HEK293 (cell line): ENCODE measurements around the gene GCAT.

Experiments used
- CTCF ChIA-PET: fragments of 350-600 bp; formaldehyde crosslinking; extraction: SDS; loops from one replicate; lab custom pipeline; 2021; ENCODE audit warnings: antibody characterized with exemption; lab: Yijun Ruan, JAX
- POLR2A ChIA-PET: fragments of 300-600 bp; formaldehyde crosslinking; extraction: SDS; loops from one replicate; lab custom pipeline; 2020; ENCODE audit warnings: antibody characterized with exemption, inconsistent platforms; lab: Yijun Ruan, JAX
- H3K27ac ChIP-seq: fragments of 200-500 bp; sonication (Bioruptor generic); 2 replicates; pipeline ENCODE4 v1.5.1; 2014; ENCODE audit warnings: low read depth, low read length, control low read depth, inconsistent platforms; ENCODE audit errors: extremely low read depth
- H3K36me3 ChIP-seq, 2 experiments: fragments of 200-500 bp in 1 of 2; sonication (Bioruptor generic) in 1 of 2; 1 replicate in 1 of 2; 2 replicates in 1 of 2; pipeline ENCODE4 v1.5.1; 2014 to 2017; ENCODE audit warnings: inconsistent platforms in 2 of 2, low read length in 2 of 2; ENCODE audit not compliant: control insufficient read depth in 2 of 2, insufficient read depth in 1 of 2
- H3K4me1 ChIP-seq: fragments of 200-500 bp; sonication (Bioruptor generic); 2 replicates; pipeline ENCODE4 v1.5.1; 2014; ENCODE audit warnings: mild to moderate bottlenecking, low read length, inconsistent platforms; ENCODE audit not compliant: control insufficient read depth, insufficient read depth
- H3K4me3 ChIP-seq: 2 replicates; pipeline ENCODE4 v1.5.1; 2011; ENCODE audit warnings: low read depth, mild to moderate bottlenecking, control low read depth, low read length, moderate library complexity
- H3K9me3 ChIP-seq: fragments of 200-500 bp; sonication (Bioruptor generic); 2 replicates; pipeline ENCODE4 v1.5.1; 2014; ENCODE audit warnings: low read depth, low read length, inconsistent platforms; ENCODE audit not compliant: control insufficient read depth, insufficient read depth
- GLIS1 ChIP-seq: fragments of 450-650 bp; formaldehyde crosslinking; IDR thresholded peaks from 2 replicates; pipeline ENCODE4 v1.5.1; 2016; ENCODE audit warnings: missing biosample characterization, missing genetic modification characterization
- OVOL3 ChIP-seq: fragments of 450-650 bp; formaldehyde crosslinking; IDR thresholded peaks from 2 replicates; pipeline ENCODE4 v1.5.1; 2016; ENCODE audit warnings: missing biosample characterization, missing genetic modification characterization
- PRDM2 ChIP-seq: fragments of 450-650 bp; formaldehyde crosslinking; IDR thresholded peaks from 2 replicates; pipeline ENCODE4 v1.5.1; 2016; ENCODE audit warnings: missing biosample characterization, missing genetic modification characterization, borderline replicate concordance
- REST ChIP-seq: fragments of 450-650 bp; formaldehyde crosslinking; IDR thresholded peaks from 2 replicates; pipeline ENCODE4 v1.5.1; 2016; ENCODE audit warnings: missing biosample characterization, missing genetic modification characterization
- SCRT2 ChIP-seq: fragments of 450-650 bp; formaldehyde crosslinking; IDR thresholded peaks from 2 replicates; pipeline ENCODE4 v1.5.1; 2016; ENCODE audit warnings: missing biosample characterization, missing genetic modification characterization
- SP3 ChIP-seq: fragments of 450-650 bp; formaldehyde crosslinking; IDR thresholded peaks from 2 replicates; pipeline ENCODE4 v1.5.1; 2016; ENCODE audit warnings: missing biosample characterization, missing genetic modification characterization
- SP7 ChIP-seq: fragments of 450-650 bp; formaldehyde crosslinking; IDR thresholded peaks from 2 replicates; pipeline ENCODE4 v1.5.1; 2016; ENCODE audit warnings: missing biosample characterization, missing genetic modification characterization
- ZBTB17 ChIP-seq: fragments of 450-650 bp; formaldehyde crosslinking; IDR thresholded peaks from 2 replicates; pipeline ENCODE4 v1.5.1; 2016; ENCODE audit warnings: missing biosample characterization, missing genetic modification characterization
- ZEB2 ChIP-seq: fragments of 450-650 bp; formaldehyde crosslinking; IDR thresholded peaks from 2 replicates; pipeline ENCODE4 v1.5.1; 2016; ENCODE audit warnings: missing biosample characterization, missing genetic modification characterization
- ZNF157 ChIP-seq: fragments of 450-650 bp; formaldehyde crosslinking; IDR thresholded peaks from 2 replicates; pipeline ENCODE4 v1.5.1; 2016; ENCODE audit warnings: missing biosample characterization, missing genetic modification characterization
- ZNF16 ChIP-seq: fragments of 450-650 bp; formaldehyde crosslinking; IDR thresholded peaks from 2 replicates; pipeline ENCODE4 v1.5.1; 2016; ENCODE audit warnings: low read depth, missing biosample characterization, missing genetic modification characterization
- ZNF223 ChIP-seq: fragments of 450-650 bp; formaldehyde crosslinking; IDR thresholded peaks from 2 replicates; pipeline ENCODE4 v1.5.1; 2016; ENCODE audit warnings: missing biosample characterization, missing genetic modification characterization
- ZNF24 ChIP-seq: fragments of 450-650 bp; formaldehyde crosslinking; IDR thresholded peaks from 2 replicates; pipeline ENCODE4 v1.5.1; 2016; ENCODE audit warnings: missing biosample characterization, missing genetic modification characterization
- ZNF335 ChIP-seq: fragments of 450-650 bp; formaldehyde crosslinking; conservative IDR thresholded peaks from 2 replicates; pipeline ENCODE4 v1.5.1; 2016; ENCODE audit warnings: missing biosample characterization, missing genetic modification characterization
- ZNF423 ChIP-seq: fragments of 450-650 bp; formaldehyde crosslinking; IDR thresholded peaks from 2 replicates; pipeline ENCODE4 v1.5.1; 2016; ENCODE audit warnings: missing biosample characterization, missing genetic modification characterization
- ZNF501 ChIP-seq: fragments of 450-650 bp; formaldehyde crosslinking; IDR thresholded peaks from 2 replicates; pipeline ENCODE4 v1.5.1; 2016; ENCODE audit warnings: missing biosample characterization, missing genetic modification characterization
- ZNF514 ChIP-seq: fragments of 450-650 bp; formaldehyde crosslinking; IDR thresholded peaks from 2 replicates; pipeline ENCODE4 v1.5.1; 2016; ENCODE audit warnings: missing biosample characterization, missing genetic modification characterization
- ZNF548 ChIP-seq: fragments of 450-650 bp; formaldehyde crosslinking; IDR thresholded peaks from 2 replicates; pipeline ENCODE4 v1.5.1; 2016; ENCODE audit warnings: missing biosample characterization, missing genetic modification characterization
- ZNF549 ChIP-seq: fragments of 450-650 bp; IDR thresholded peaks from 2 replicates; pipeline ENCODE4 v1.5.1; 2018; ENCODE audit warnings: missing biosample characterization, missing genetic modification characterization, mild to moderate bottlenecking, inconsistent platforms, moderate library complexity
- ZNF555 ChIP-seq: fragments of 450-650 bp; formaldehyde crosslinking; conservative IDR thresholded peaks from 2 replicates; pipeline ENCODE4 v1.5.1; 2017; ENCODE audit warnings: missing biosample characterization, mild to moderate bottlenecking, missing genetic modification characterization, inconsistent platforms
- ZNF768 ChIP-seq: fragments of 450-650 bp; formaldehyde crosslinking; IDR thresholded peaks from 2 replicates; pipeline ENCODE4 v1.5.1; 2018; ENCODE audit warnings: missing biosample characterization, mild to moderate bottlenecking, missing genetic modification characterization
- ZNF785 ChIP-seq: fragments of 450-650 bp; formaldehyde crosslinking; IDR thresholded peaks from 2 replicates; pipeline ENCODE4 v1.5.1; 2016; ENCODE audit warnings: missing biosample characterization, missing genetic modification characterization
- ZNF791 ChIP-seq: fragments of 450-650 bp; formaldehyde crosslinking; IDR thresholded peaks from 2 replicates; pipeline ENCODE4 v1.5.1; 2016; ENCODE audit warnings: missing biosample characterization, missing genetic modification characterization

GCAT gene

DNA sequence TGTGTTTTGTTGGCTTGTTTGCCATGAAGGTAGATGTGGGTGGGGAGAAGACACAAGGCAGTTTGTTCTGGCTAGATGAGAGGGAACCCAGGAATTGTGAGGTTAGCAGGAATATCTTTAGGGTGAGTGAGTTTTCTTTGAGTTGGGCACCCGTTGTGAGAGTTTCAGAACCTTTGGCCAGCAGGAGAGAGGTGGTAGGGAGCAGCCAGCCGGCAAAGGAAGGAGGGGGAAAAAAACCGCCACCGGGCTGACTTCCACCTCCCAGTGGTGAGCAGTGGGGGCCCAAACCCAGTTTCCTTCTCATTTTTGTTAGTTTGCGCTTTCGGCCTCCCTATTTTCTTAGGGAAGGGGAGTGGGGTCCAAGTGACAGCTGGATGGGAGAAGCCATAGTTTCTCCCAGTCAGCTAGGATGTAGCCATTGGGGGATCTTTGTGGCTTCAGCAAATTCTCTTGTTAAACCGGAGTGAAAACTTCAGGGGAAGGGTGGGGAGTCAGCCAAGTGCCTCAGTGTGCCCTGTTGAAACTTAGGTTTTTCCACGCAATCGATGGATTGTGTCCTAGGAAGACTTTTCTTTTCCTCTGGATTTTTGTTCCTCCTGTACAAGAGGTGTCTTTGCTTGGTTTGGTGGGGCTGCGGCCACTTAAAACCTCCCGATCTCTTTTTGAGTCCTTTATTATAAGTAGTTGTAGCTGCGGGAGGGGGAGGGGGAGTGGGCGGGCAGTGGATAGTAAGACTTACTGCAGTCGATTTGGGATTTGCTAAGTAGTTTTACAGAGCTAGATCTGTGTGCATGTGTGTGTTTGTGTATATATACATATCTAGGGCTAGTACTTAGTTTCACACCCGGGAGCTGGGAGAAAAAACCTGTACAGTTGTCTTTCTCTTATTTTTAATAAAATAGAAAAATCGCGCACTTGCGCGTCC is 1.1 kb upstream of the GCAT start (continued):
- TF ChIP-seq ZNF335 (tag by site-specific recombination) (no peak), ZNF555 (tag by site-specific recombination) (no peak), SP7 (no peak), ZNF768 (no peak), ZNF24 (tag by site-specific recombination) (no peak), GLIS1 (tag by site-specific recombination) (0 out of 2 replicates have a peak, but pooled peaks have one; percentile 14)

- H3K4me3 ChIP-seq, result peak overlapping the region; percentile 68
- H3K4me1 ChIP-seq, result peaks cover 6% of the 10 kb centered on the region; the same call in 1 of the 2 replicates
- H3K27ac ChIP-seq, result no peak overlapping the region; the same call in 1 of the 2 replicates
- peaks cover 0 to 5% of the 10 kb centered on the region in 2 experiments; a peak in 1 of 3 replicates for H3K36me3 ChIP-seq
- TF ChIP-seq ZEB2 (tag by site-specific recombination) (no peak), REST (tag by site-specific recombination) (no peak), SCRT2 (tag by site-specific recombination) (peak; percentile 93), ZNF785 (no peak), ZNF157 (tag by site-specific recombination) (no peak), ZNF223 (tag by site-specific recombination) (no peak), ZNF335 (tag by site-specific recombination) (peak; percentile 60; the same call in 1 of the 2 replicates), ZNF549 (tag by site-specific recombination) (no peak), SP3 (tag by site-specific recombination) (no peak), ZNF548 (tag by site-specific recombination) (no peak)
- TF ChIP-seq, all 188 proteins: peak for 2
- CTCF ChIA-PET, result interaction anchor here (0.6 to 3.8 kb wide), 10 partner anchors 10 to 241 kb away, joined by 3 to 61 read pairs (median 5); no protein-coding TSS in a partner anchor
- POLR2A ChIA-PET, result interaction anchor here (0.6 to 2.5 kb wide), 25 partner anchors 8 to 1898 kb away, joined by 3 to 28 read pairs (median 5); partner anchors contain the start of genes ANKRD54, C22orf23, EIF3L and GGA1
- H3K9me3 ChIP-seq, result no peaks in the 10 kb centered on the region
These were observed 542 bp downstream of the GCAT start for GRCh38 chr22:37808294-37808657.

GRCh38 chr22:37809672-37810333 is 2.1 kb downstream of the GCAT start:
- no peaks in the 10 kb centered on the region for H3K9me3 ChIP-seq
- ChIA-PET POLR2A (interaction anchor here (0.9 to 1.9 kb wide), 4 partner anchors 8 to 152 kb away, joined by 5 to 7 read pairs (median 5); partner anchors contain the start of genes ANKRD54 and PDXP), CTCF (interaction anchor here (0.5 to 3.8 kb wide), 5 partner anchors 8 to 156 kb away, joined by 4 to 61 read pairs (median 5); no protein-coding TSS in a partner anchor)
- peaks cover 0 to 12% of the 10 kb centered on the region in 2 experiments; a peak in 2 of 3 replicates for H3K36me3 ChIP-seq
- H3K4me3 ChIP-seq, result no peak overlapping the region
- H3K27ac ChIP-seq, result no peak overlapping the region
- H3K4me1 ChIP-seq, result peaks cover 6% of the 10 kb centered on the region; the same call in 1 of the 2 replicates
- TF ChIP-seq PRDM2 (tag by site-specific recombination) (no peak), ZNF501 (tag by site-specific recombination) (no peak), ZNF423 (tag by site-specific recombination) (no peak), ZNF514 (no peak), ZBTB17 (tag by site-specific recombination) (no peak), OVOL3 (tag by site-specific recombination) (no peak), GLIS1 (tag by site-specific recombination) (no peak), ZNF791 (no peak), ZNF16 (no peak)
